ENCODE data around the gene SLC2A1. TPM values are rescaled to one million over a fixed set of nuclear protein-coding genes. Genes with fewer than 3 reads are reported as not detected.

SLC2A1 gene
- polyA plus RNA-seq, 1 experiment, result 193 TPM

GRCh38 chr1:42960566-42961311 lies 2.1 kb upstream of the SLC2A1 start:
- H3K36me3 ChIP-seq (ENCODE audit: control insufficient read depth, insufficient read depth, low read length), result no peaks in the 10 kb centered on the region
- ChIA-PET CTCF (interaction anchor here (1.1 to 3.6 kb wide), 6 partner anchors 11 to 112 kb away, joined by 3 to 20 read pairs (median 7); no protein-coding TSS in a partner anchor), POLR2A (interaction anchor here (0.6 kb wide), 1 partner anchor 527 kb away, joined by 3 read pairs; no protein-coding TSS in a partner anchor)
- no peak overlapping the region for H3K4me3 ChIP-seq (ENCODE audit: low read depth, low read length)
- no peak for TF ChIP-seq CTCF (IDR thresholded peaks at IDR 0.05; ENCODE audit: insufficient read depth, low read depth, low read length)
- H3K27me3 ChIP-seq (ENCODE audit: control insufficient read depth, insufficient read depth, low read length), result no peaks in the 10 kb centered on the region
- no peak for DNase-seq (ENCODE audit: low read depth)

GRCh38 chr1:42960122-42960390 lies 1.4 kb upstream of the SLC2A1 start:
- POLR2A ChIA-PET, result no interaction called here
- Histone ChIP-seq H3K4me3 (ENCODE audit: low read depth, low read length) (peak overlapping the region; percentile 87), H3K27me3 (ENCODE audit: control insufficient read depth, insufficient read depth, low read length) (no peaks in the 10 kb centered on the region), H3K36me3 (ENCODE audit: control insufficient read depth, insufficient read depth, low read length) (no peaks in the 10 kb centered on the region)
- no peak for DNase-seq (ENCODE audit: low read depth)
- CTCF ChIA-PET, result interaction anchor here (1.1 to 1.6 kb wide), 3 partner anchors 11 to 39 kb away, joined by 3 to 5 read pairs (median 5); no protein-coding TSS in a partner anchor
- no peak for TF ChIP-seq CTCF (IDR thresholded peaks at IDR 0.05; ENCODE audit: insufficient read depth, low read depth, low read length)

- POLR2A ChIA-PET, result no interaction called here
Observed at GRCh38 chr1:42957880-42958487, 684 bp downstream of the SLC2A1 start.

GRCh38 chr1:42957229-42957879 lies 1.3 kb downstream of the SLC2A1 start:
- ChIA-PET POLR2A (no interaction called here), CTCF (interaction anchor here (0.9 to 1.9 kb wide), 3 partner anchors 10 to 116 kb away, joined by 3 to 12 read pairs (median 3); no protein-coding TSS in a partner anchor)
- no peak for DNase-seq (ENCODE audit: low read depth)
- Histone ChIP-seq H3K4me3 (ENCODE audit: low read depth, low read length) (peak overlapping the region; percentile 87), H3K27me3 (ENCODE audit: control insufficient read depth, insufficient read depth, low read length) (no peaks in the 10 kb centered on the region), H3K36me3 (ENCODE audit: control insufficient read depth, insufficient read depth, low read length) (peaks cover 10% of the 10 kb centered on the region)
- no peak for TF ChIP-seq CTCF (IDR thresholded peaks at IDR 0.05; ENCODE audit: insufficient read depth, low read depth, low read length)

More at GRCh38 chr1:42957880-42958487, 684 bp downstream of the SLC2A1 start:
- no peak for DNase-seq (ENCODE audit: low read depth)
- H3K27me3 ChIP-seq (ENCODE audit: control insufficient read depth, insufficient read depth, low read length), result no peaks in the 10 kb centered on the region
- peak overlapping the region; percentile 87 for H3K4me3 ChIP-seq (ENCODE audit: low read depth, low read length)
- H3K36me3 ChIP-seq (ENCODE audit: control insufficient read depth, insufficient read depth, low read length), result peaks cover 8% of the 10 kb centered on the region
- TF ChIP-seq CTCF (IDR thresholded peaks at IDR 0.05; ENCODE audit: insufficient read depth, low read depth, low read length), result no peak
- CTCF ChIA-PET, result interaction anchor here (1.9 kb wide), 1 partner anchor 115 kb away, joined by 12 read pairs; no protein-coding TSS in a partner anchor

- CTCF ChIA-PET, result interaction anchor here (0.9 to 1.9 kb wide), 3 partner anchors 9 to 116 kb away, joined by 3 to 12 read pairs (median 3); no protein-coding TSS in a partner anchor
- DNase-seq (ENCODE audit: low read depth), result no peak
- TF ChIP-seq CTCF (IDR thresholded peaks at IDR 0.05; ENCODE audit: insufficient read depth, low read depth, low read length), result no peak
- H3K4me3 ChIP-seq (ENCODE audit: low read depth, low read length), result peak overlapping the region; percentile 87
- H3K36me3 ChIP-seq (ENCODE audit: control insufficient read depth, insufficient read depth, low read length), result peaks cover 10% of the 10 kb centered on the region
- POLR2A ChIA-PET, result no interaction called here
- no peaks in the 10 kb centered on the region for H3K27me3 ChIP-seq (ENCODE audit: control insufficient read depth, insufficient read depth, low read length)
Observed at GRCh38 chr1:42956739-42957138, 1.9 kb downstream of the SLC2A1 start.
